ENCODE measurements around the gene RALGPS2.

The RALGPS2 gene

DNA sequence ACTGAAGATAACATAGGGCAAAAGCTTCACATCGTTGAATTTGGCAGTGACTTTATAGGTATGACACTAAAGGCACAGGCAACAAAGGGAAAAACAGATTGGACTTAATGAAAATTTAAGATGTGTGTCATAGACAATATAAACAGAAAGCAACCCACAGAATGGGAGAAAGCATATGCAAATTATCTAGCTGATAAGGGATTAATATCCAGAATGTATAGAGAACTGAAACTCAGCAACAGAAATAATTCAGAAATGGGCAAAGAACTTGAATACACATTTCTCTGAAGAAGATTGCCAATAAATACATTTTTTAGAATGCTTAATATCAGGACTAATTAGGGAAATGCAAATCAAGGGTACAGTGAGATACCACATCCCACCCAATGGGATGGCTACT lies 201.0 kb downstream of the RALGPS2 start:
- no peak for DNase-seq

DNA sequence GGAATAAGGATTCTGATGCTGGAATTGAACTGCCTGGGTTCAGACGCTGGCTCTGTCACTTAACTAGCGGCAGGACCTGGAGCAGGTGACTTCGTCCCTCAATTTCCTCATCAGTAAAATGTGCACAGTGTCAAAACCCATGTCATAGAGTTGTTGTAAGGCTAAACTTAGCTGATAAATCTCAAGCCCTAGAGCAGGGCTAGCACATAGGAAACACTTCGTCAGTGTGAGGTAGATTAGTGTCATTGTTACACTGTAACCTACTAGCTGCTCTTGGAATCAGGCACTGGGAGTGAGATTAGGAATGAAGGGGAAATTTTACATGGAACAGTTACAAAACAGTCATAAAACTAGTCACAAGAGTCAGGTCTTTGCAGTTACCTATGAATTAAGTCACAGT lies 202.0 kb downstream of the RALGPS2 start:
- no peak for DNase-seq

DNA sequence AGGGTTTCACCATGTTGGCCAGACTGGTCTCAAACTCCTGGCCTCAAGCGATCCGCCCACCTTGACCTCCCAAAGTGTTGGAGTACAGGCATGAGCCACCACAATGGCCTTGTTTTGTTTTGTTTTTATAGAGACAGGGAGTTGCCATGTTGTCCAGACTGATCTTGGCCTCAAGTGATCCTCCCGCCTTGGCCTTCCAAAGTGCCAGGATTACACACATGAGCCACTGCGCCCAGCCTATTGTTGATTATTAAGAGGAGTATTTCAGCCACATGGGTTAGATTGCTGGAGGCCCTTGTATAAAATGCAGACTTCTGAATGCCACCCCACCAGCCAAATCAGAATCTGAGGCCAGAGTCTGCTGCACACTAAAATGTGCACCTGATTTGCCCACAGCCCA lies 203.0 kb downstream of the RALGPS2 start:
- no peak for DNase-seq

DNA sequence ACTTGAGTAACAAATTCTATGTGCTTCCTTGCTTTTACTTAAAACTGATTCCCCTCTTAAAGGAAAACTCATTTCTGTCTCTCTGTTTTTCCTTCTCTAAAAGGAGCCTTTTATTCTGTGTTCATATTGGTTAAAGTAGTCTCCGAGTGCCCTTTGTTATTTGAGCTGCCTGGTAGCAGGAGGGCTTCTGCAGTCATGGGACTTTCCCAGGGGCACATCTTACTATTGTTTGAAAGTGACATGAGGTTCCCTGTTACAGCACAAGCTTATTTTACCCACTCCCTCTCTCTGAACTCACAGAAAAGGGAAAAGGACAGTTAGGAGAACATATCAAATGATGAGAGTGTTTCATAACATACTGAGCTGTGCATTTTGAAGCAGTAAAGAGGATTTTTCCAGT lies 203.9 kb downstream of the RALGPS2 start:
- no peak for DNase-seq

DNA sequence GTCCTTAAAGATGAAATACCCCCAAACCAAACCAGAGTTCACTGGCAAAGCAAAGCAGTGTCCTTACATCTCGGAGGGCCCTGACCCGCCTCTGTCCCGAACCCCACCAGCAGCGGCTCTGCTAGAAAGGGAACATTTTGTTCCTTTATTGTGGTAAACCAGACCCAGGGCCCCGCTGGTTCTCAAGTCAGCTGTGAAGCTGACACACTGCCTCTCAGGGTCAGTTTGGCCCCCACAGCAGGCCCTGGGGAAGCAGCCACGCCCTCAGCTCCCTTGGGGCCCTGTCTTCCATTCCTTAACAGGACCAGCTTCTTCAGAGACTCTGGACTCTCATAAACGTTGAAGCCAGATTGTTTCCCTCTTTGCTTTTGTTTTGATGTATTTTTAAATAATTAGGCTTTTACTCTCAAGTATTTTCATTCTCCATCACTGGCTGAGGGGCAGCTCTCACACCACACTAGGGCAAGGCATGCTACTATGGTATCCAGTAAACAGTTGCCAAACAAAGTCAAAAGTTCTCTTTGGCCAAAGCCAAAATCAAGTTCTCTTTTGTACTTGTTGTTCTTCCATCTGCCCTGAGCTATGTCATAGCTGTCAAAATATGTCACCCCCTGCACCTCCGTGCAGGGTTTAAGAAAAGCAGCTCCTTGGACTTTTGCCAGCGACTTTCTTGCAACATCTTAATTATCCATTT lies 207.0 kb downstream of the RALGPS2 start:
- DNase-seq = peak; percentile 67

DNA sequence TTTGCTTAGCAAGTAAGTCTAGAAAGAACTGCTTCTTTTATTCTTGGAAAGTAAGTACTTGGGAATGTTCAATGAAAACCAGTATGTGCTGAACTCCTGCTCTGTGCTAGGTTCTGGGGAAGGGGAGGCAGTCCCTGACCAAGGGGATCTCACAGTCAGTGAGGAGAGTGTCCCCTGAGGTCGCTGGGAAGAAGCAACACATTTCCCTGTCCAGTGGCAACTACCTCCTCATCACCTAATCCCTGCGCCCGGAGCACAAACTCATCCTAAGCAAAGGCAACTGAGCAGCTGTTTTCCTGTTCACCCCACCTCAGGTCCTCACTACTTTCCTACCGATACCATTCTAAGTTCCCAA lies 207.5 kb downstream of the RALGPS2 start:
- DNase-seq = no peak

DNA sequence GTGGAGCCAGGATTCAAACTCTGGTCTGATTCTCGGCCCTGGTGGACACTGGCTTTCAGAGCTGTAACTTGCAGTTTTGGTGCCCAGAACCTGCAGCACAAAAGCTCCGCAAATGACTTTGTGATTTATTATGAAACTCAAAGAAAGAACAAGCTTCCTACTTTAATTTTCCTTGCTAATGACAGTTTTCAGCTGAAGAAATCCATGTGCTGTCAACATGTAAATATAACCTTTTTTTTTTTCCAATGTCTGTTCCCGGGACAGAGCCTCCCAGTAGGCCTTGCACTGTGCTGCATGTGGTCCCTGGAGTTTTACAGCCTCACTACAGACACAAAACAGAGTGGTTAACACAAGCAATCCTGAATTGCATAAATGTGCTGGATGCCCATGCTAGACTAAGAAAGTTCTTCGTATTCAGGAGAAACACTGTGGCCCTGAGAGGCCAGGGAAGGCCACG lies 208.1 kb downstream of the RALGPS2 start:
- no peak for DNase-seq

GRCh38 chr1:178933709-178934490 lies 208.9 kb downstream of the RALGPS2 start:
- DNase-seq = no peak

GRCh38 chr1:178934546-178934945 lies 209.5 kb downstream of the RALGPS2 start:
- no peak for DNase-seq

DNA sequence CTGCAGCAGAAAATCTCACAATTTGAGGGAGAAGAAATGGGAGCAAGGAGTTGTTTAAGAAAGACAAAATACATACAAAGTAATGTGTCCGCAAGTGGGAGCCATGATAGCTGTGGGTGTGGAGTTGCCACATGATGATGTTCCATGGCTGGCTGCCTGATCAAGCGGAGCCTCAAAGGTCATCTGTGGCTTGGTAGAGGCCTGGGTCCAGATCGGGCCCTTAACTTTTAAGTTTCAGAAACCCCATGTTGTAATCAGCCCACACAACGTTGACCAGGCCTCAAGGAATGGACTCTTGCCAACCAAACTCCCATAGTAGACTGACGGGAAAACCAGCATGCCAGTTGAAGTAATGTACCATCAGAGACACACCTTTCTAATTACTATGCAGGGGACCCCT lies 210.6 kb downstream of the RALGPS2 start:
- no peak for DNase-seq

DNA sequence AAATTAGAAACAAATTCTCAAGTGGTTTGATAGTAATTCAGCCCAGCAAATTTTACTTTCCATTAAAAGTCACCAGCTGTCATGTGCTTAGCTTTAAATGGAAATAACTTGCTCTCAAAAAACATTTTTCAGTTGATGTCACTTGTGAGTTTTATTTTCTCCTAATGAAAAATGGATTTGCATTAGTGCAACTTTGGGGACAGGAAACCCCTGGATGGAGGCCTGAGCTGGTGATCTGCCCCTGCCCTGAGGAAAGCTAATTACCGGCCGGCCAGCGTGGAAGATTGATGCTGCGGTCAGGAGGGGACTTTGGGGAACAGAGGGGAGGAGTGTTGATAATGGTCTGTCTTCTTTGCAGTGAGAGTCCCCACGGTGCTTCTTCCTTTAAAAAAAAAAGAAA lies 212.7 kb downstream of the RALGPS2 start:
- DNase-seq = no peak

- DNase-seq = no peak
These were observed 213.3 kb downstream of the RALGPS2 start for GRCh38 chr1:178938101-178938958.

DNA sequence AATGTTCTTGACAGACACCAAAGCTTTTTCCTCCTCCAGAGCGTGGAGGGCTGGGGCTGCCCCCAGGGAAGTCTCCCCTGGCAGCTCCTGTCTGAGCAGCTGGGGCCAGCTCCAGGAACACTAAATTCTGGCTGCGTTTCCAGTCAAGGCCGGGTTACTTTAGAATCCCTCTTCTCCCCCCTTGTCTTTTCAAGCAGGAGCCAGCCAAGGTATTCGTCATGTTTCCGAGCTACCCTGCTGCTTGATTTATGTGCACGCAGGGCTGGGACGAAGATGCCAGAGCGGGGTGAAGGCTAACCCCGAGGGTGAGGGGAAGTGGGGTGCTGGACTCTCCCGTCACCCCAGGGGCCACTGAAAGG lies 213.9 kb downstream of the RALGPS2 start:
- DNase-seq = peak; percentile 84

DNA sequence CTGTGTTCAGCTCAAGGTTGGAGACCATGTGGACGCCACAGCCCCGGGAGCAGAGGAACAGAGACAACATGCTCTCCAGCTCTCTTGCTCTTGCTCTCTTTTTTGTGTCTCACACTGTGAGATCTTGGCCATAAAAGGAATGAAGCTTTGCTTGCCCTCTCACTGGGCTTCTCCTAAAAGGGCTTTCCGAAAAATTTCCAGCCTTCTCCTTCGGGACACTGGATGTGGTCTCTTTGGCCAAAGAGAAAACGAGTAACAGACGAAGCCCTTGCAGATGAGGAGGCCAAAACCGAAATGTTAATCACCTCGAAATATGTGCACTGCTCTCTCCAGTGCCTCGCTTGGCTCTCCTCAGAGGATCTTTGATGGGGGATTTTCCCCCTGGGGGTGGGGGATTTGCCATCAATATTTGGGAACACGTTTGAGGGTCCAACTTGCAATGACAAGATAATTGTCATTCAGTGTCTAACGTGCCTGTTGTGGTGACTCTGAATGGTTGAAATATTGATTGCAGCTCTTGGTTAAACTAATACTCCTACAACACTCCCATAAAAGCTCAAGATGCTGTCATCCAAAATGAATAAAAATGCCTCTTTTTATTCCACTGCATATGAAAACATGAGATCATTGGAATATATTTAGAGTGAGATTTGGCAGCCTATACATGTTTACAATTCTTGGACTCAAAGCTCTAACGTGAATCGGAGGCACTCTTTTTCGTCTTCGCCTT lies 214.5 kb downstream of the RALGPS2 start:
- peak; percentile 62 for DNase-seq

DNA sequence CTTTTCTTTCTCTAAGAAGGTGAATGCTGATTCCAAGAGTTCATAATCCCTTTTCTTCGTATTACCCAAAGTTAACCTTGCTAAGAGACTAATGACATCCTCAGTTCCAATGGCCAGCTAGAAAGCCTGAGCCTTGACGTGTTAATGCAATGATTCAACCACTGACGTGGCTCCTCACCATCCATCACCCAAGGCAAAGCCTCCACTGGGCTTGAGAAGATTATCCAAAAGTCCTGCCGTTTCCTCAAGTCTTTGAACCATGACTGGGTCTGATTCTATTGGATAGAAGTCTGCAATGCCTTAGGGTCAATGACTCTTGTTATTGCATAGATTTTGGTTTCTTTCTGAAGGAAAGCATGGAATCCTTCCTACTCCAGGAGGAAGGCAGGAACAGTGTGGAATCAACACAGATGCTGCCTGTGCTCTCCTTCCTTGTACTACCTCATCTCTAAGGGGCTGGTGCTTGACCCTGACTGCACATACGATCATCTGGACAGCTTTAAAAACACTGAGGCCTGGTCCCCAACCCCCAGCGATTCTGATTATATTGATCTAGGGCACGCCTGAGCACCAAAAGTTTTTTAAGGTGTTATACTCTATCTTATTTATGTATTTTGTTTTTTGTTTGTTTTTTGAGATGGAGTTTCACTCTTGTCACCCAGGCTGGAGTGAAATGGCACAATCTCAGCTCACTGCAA lies 215.2 kb downstream of the RALGPS2 start:
- peak; percentile 88 for DNase-seq

DNA sequence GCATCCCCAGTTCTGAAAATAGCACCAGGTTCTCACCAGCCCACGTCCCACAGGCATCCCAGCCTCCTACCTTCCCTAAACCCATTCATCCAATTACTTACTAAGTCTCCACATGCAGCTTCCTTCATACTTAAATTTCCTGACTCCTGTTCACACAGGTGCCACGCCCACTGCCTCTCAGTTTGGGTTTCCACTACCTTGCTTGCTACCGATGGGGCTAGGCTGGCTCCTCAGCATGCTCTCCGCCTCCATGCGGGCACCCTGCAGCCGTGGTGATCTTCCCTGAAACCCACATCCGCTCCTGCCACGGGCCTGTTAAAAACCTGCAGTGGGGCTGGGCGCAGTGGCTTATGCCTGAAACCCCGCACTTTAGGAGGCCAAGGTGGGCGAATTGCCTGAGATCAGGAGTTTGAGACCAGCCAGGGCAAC lies 216.2 kb downstream of the RALGPS2 start:
- no peak for DNase-seq

- DNase-seq = peak; percentile 50
These were observed 216.8 kb downstream of the RALGPS2 start for GRCh38 chr1:178941849-178942248.

- peak; percentile 83 for DNase-seq
These were observed 217.5 kb downstream of the RALGPS2 start for GRCh38 chr1:178942285-178943198.

DNA sequence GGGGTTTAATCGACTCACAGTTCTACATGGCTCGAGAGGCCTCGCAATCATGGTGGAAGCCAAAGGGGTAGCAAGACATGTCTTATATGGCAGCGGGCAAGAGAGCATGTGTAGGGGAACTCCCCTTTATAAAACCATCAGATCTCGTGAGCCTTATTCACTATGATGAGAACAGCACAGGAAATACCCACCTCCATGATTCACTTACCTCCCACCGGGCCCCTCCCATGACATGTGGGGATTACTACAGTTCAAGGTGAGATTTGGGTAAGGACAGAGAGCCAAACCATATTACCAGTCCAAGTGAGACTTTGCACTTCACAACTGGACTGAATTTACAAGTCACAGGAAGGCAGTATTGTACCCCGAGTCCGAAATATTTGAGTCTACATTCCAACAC lies 219.7 kb downstream of the RALGPS2 start:
- no peak for DNase-seq

DNA sequence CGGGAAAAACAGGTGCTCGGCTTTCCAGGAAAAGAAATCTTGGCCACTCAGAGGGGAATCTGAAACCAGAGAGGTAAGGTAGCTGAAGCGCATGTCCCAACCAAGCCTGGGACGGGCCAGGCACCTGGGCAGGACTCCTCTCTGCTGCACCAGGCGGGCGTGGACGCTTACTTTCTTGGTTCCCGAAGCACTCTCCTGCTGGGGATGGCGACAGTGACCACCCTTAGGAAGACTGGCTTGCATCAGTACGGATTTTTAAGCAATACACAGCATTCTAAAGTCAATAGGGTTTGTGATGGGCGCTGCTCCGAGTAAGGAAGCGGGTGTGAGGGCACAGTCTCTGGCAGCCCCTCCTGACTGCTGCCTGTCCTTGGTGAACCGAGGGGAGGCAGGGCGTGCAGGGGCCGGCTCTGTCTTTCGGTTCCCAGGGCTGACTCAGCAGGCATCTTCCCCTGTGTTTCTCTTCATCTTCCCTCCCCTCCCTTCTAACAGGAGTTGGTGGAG lies 220.8 kb downstream of the RALGPS2 start:
- peak; percentile 40 for DNase-seq

- no peak for DNase-seq
These were observed 221.4 kb downstream of the RALGPS2 start for GRCh38 chr1:178946416-178946815.

All from fibroblast of skin of right biceps (primary cell).